AG10803 (cell line): ENCODE data around the gene BSN.
"Not testable (repeated sequence)": the region's sequence is repeated elsewhere in the genome, so short reads cannot be mapped to it uniquely, and the experiment has no call there.

Experiments
- DNase-seq: peaks from one replicate; pipeline ENCODE4 v3.0.0; 2010; ENCODE audit warnings: low read depth
- H3K4me3 ChIP-seq: 2 replicates; pipeline ENCODE4 v1.5.1; 2011; ENCODE audit warnings: mild to moderate bottlenecking, low read length, control low read depth
- CTCF ChIP-seq: conservative IDR thresholded peaks from 2 replicates; pipeline ENCODE4 v1.5.1; 2011; ENCODE audit warnings: mild to moderate bottlenecking, low read length, control low read depth, inconsistent platforms

The BSN gene

DNA sequence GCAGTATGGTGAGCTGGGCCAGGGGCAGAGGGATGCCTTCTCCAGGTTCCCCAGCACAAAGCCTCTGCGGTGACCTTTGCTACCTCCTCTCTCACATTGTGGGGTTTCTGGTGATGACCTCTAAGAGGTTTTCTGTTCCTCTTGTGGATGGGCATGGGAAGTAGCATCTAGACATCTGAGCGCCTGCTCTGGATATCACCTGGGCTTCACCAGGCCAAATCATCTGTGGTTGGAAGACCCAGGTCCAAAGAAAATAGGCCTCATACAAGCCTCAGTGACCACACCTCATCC lies 126.9 kb downstream of the BSN start:
- H3K4me3 ChIP-seq: no peak overlapping the region
- TF ChIP-seq CTCF: no peak
- no peak for DNase-seq

- H3K4me3 ChIP-seq: no peak overlapping the region
- DNase-seq: no peak
- no peak for TF ChIP-seq CTCF
Measured at GRCh38 chr3:49681543-49681942, 127.3 kb downstream of the BSN start.

GRCh38 chr3:49683162-49683561 lies 128.9 kb downstream of the BSN start:
- DNase-seq: no peak
- no peak for TF ChIP-seq CTCF

GRCh38 chr3:49684453-49684852 lies 130.2 kb downstream of the BSN start:
- not testable (repeated sequence) for H3K4me3 ChIP-seq, DNase-seq

More at GRCh38 chr3:49683162-49683561, 128.9 kb downstream of the BSN start:
- no peak overlapping the region for H3K4me3 ChIP-seq

DNA sequence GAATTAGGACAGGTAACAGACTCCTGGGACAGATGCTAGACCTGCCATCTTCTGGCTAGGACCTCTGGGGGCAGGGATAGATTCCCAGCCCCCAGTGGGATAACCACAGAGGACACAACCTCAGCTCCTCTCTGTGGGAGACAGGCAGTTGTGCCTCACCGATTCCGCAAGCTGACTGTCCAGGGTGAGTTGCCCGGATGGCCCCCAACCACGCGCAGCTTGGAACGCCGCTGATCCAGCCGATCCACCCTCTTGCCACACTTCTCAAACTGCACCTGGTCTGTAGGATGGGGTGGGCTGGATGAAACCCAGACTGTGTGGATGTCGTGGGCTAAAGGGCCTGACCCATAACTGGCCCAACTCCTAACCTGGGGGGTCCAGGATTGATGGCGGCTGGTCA lies 130.8 kb downstream of the BSN start:
- DNase-seq, H3K4me3 ChIP-seq: not testable (repeated sequence)

GRCh38 chr3:49685846-49686245 lies 131.6 kb downstream of the BSN start:
- DNase-seq, H3K4me3 ChIP-seq: not testable (repeated sequence)

- not testable (repeated sequence) for DNase-seq
- peak overlapping the region; percentile 17; the same call in 1 of the 2 replicates for H3K4me3 ChIP-seq
Measured at GRCh38 chr3:49686346-49686745, 132.1 kb downstream of the BSN start.

DNA sequence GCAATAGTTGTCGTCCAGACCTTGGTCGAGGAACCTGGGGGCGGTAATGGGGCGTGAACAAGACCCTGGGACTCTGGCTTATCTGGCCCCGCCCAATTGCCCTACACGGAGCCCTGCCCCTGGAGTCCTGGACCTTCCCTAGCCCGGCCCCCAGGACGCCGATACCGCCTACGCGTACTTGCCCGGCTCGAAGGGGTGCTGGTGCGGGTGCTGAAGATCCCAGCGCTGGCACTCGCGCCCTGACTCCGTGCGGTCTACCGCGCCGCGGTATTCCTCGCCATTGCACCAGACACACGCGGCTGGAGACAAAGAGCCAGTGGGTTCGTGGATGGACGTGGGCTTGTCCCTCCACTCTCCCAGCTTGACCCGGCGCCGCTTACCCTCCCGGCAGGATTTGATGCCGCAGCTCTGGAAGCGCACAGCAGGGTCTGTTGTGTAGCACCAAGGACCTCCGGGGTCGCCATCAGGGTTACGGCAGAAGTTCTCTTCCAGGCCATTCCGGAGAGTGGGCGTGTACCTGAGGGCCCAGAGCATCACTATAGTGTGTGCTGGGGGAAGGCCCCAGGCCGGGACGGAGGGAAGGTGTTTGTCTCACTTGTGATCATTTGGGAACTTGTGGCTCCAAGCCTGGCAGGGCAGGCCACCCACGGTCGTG lies 132.6 kb downstream of the BSN start:
- H3K4me3 ChIP-seq: peak overlapping the region; percentile 17; the same call in 1 of the 2 replicates
- peak; percentile 24 for DNase-seq

DNA sequence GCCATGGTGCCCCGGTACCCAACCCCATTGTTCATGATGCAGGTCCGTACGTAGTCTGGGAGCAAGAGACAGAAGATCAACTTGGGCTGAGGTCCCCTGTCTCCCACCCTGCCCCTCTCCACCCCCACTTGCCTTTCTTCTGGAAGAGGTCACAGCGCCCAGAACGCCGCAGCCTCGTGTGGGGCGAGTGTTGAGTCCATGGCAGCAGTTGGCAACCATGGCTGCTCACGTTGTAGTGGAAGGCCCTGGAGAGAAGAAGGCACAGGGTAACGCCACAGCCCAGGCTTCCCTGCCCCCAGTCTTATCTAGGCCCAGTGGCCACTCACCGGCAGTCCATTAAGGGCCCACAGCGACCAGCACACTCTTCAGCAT lies 133.1 kb downstream of the BSN start:
- H3K4me3 ChIP-seq, DNase-seq: not testable (repeated sequence)

DNA sequence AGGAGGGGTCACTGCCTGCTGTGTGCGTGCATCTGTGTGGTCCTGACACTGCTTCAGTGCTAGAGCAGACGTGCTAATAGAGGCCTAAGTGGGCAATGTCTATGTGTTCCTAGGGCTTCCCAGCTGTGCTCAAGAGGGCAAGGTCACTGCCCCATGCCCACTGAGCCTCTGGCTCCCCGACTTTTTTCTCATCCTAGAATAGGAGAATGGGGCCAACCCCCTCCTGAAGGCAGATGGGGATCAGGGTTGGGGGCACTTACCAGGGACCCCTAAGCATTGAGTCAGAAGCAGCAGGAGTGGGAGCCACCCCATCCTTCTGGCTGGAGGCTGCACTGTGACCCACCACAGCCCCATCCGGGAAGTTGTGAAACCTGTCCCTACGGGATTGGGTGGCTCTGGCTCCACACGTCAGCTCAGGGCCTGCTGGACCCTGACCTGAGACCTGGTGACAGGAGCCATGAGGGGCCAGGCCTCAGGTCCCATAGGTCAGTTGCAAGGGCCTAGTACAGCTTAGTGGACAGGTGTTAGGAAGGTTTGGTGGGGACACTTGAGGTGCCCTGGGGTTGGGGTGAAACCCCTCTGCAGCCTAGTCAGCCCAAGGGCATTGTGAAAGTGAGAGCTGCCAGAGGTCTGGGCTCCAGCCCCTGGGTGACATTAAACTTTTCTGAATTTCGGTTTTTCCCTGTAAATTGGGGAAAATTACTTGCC lies 134.2 kb downstream of the BSN start:
- H3K4me3 ChIP-seq: peak overlapping the region; percentile 93
- DNase-seq: not testable (repeated sequence)

GRCh38 chr3:49689046-49689907 lies 135.0 kb downstream of the BSN start, which contains the start of the genes MST1 and RNF123:
Gene MST1 (minus strand): TSS chr3:49689474. CDS start chr3:49688691, 783 bp downstream.
Gene RNF123 (plus strand): TSS chr3:49689557. CDS start chr3:49691166, 1,609 bp downstream.
- peak; percentile 87 for DNase-seq
- H3K4me3 ChIP-seq: peak within 1 kb of the TSS; percentile 93
- peak; percentile 44 for TF ChIP-seq CTCF

- not testable (repeated sequence) for DNase-seq
- H3K4me3 ChIP-seq: peak overlapping the region; percentile 93
Measured at GRCh38 chr3:49689908-49690624, 135.8 kb downstream of the BSN start.

DNA sequence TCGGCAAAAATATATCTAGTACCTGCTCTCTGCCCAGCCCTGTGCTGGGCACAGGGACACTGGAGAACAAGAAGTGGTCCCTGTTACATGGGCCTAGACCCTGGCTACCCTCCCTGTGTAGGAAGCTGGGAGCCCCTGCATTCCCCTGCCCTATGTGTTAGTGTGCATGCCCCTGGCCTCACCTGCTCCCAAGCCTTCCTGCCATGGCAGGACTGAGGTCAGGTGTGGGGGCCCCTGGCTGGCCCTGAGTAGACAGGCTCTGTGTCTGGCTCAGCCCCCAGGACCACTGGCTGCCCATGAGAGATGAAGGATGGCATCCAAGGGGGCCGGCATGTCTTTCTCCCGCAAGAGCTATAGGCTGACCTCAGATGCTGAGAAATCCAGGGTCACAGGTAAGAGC lies 136.6 kb downstream of the BSN start:
- H3K4me3 ChIP-seq, DNase-seq: not testable (repeated sequence)
